A549 (cell line): ENCODE results near the gene TSR3. TPM values are rescaled to one million over a fixed set of nuclear protein-coding genes. Genes with fewer than 3 reads are reported as not detected.

Experiments used
- ATAC-seq, 2 experiments: fragments of 200-7000 bp in 1 of 2; fragments of >200 bp in 1 of 2; cut with Nextera tagmentation in 1 of 2; cut with Tn5 transposase in 1 of 2; 3 replicates each; pipeline versions ENCODE4 v1.8.0 to v1.9.1; 2018 to 2020; ENCODE audit warnings: mild to moderate bottlenecking in 1 of 2, moderate library complexity in 1 of 2
- CTCF ChIA-PET: fragments of 300-600 bp; sonication (Branson Sonifier 250); formaldehyde crosslinking; extraction: SDS; loops from one replicate; lab custom pipeline; 2021; ENCODE audit warnings: antibody characterized with exemption, inconsistent platforms; lab: Yijun Ruan, JAX
- POLR2A ChIA-PET: fragments of 350-600 bp; formaldehyde crosslinking; extraction: SDS; loops from one replicate; lab custom pipeline; 2021; ENCODE audit warnings: antibody characterized with exemption, inconsistent platforms; lab: Yijun Ruan, JAX
- DNase-seq, 2 experiments: peaks; one replicate each; pipeline versions ENCODE4 v3.0.0 to v3.0.0-alpha.2; 2011 to 2016; ENCODE audit warnings: low read depth in 1 of 2, low spot score in 1 of 2
- FAIRE-seq: peaks from 2 replicates; lab custom pipeline; 2011; peaks lifted over from hg19 to GRCh38; lab: Jason Lieb, UNC
- H3K27ac ChIP-seq, 2 experiments: fragments of >200 bp; sonication (Bioruptor Twin); formaldehyde crosslinking; 3 replicates each; pipeline ENCODE4 v1.5.1; 2016 to 2017
- H3K4me1 ChIP-seq: fragments of >200 bp; sonication (Bioruptor Twin); formaldehyde crosslinking; 3 replicates; pipeline ENCODE4 v1.6.1; 2016
- H3K4me2 ChIP-seq: fragments of >200 bp; sonication (Bioruptor Twin); formaldehyde crosslinking; 3 replicates; pipeline ENCODE4 v1.6.1; 2016
- H3K4me3 ChIP-seq: fragments of >200 bp; sonication (Bioruptor Twin); formaldehyde crosslinking; 3 replicates; pipeline ENCODE4 v1.5.1; 2016
- H3K9me3 ChIP-seq: fragments of >200 bp; sonication (Bioruptor Twin); formaldehyde crosslinking; 3 replicates; pipeline ENCODE4 v1.6.1; 2016
- CBX8 ChIP-seq: fragments of 200-600 bp; sonication (generic); IDR thresholded peaks from 2 replicates; pipeline ENCODE4 v1.6.1; 2016
- CHD2 ChIP-seq: fragments of 150-350 bp; IDR thresholded peaks from 2 replicates; pipeline ENCODE4 v1.6.1; 2014; ENCODE audit warnings: low read length; ENCODE audit not compliant: partially characterized antibody
- CHD4 ChIP-seq: fragments of 200-600 bp; sonication (generic); IDR thresholded peaks from 2 replicates; pipeline ENCODE4 v1.6.1; 2016; ENCODE audit warnings: antibody characterized with exemption, mild to moderate bottlenecking, borderline replicate concordance
- EHF ChIP-seq: fragments of 250-450 bp; sonication (Bioruptor Pico); IDR thresholded peaks from 2 replicates; pipeline ENCODE4 v1.5.0; 2020; ENCODE audit warnings: mild to moderate bottlenecking
- EHMT2 ChIP-seq: fragments of 200-600 bp; sonication (generic); IDR thresholded peaks from 2 replicates; pipeline ENCODE4 v1.6.1; 2016; ENCODE audit warnings: antibody characterized with exemption, low read depth, mild to moderate bottlenecking, moderate library complexity
- EP300 ChIP-seq, 2 experiments: fragments of >200 bp; sonication (Bioruptor Twin); formaldehyde crosslinking; IDR thresholded peaks; 2 replicates in 1 of 2; 3 replicates in 1 of 2; pipeline ENCODE4 v1.6.1; 2016 to 2017
- HDAC2 ChIP-seq: fragments of 200-600 bp; sonication (generic); IDR thresholded peaks from 2 replicates; pipeline ENCODE4 v1.6.1; 2016
- HOXB5 ChIP-seq: fragments of 250-450 bp; sonication (Bioruptor Pico); IDR thresholded peaks from 2 replicates; pipeline ENCODE4 v1.5.0; 2020; ENCODE audit warnings: mild to moderate bottlenecking, moderate library complexity
- JUN ChIP-seq, 2 experiments: fragments of >200 bp; sonication (Bioruptor Twin); formaldehyde crosslinking; IDR thresholded peaks; 2 replicates in 1 of 2; 3 replicates in 1 of 2; pipeline ENCODE4 v1.6.1; 2016 to 2017
- KDM1A ChIP-seq: fragments of 200-600 bp; sonication (generic); IDR thresholded peaks from 2 replicates; pipeline ENCODE4 v1.6.1; 2016; ENCODE audit warnings: low read depth, mild to moderate bottlenecking
- NR3C1 ChIP-seq: fragments of >200 bp; sonication (Bioruptor Twin); formaldehyde crosslinking; IDR thresholded peaks from 3 replicates; pipeline ENCODE4 v1.6.1; 2017
- RAD21 ChIP-seq, 2 experiments: fragments of >200 bp in 1 of 2; sonication (Bioruptor Twin) in 1 of 2; formaldehyde crosslinking in 1 of 2; IDR thresholded peaks in 1 of 2; conservative IDR thresholded peaks in 1 of 2; 2 replicates in 1 of 2; 3 replicates in 1 of 2; pipeline ENCODE4 v1.6.1; 2012 to 2018; ENCODE audit warnings: inconsistent platforms in 1 of 2
- SMC3 ChIP-seq: fragments of >200 bp; sonication (Bioruptor Twin); formaldehyde crosslinking; IDR thresholded peaks from 3 replicates; pipeline ENCODE4 v1.6.1; 2018; ENCODE audit warnings: inconsistent platforms
- SREBF2 ChIP-seq: fragments of 450-650 bp; IDR thresholded peaks from 2 replicates; pipeline ENCODE4 v1.6.1; 2014; ENCODE audit warnings: mild to moderate bottlenecking, moderate library complexity
- TFCP2L1 ChIP-seq: fragments of 250-450 bp; sonication (Bioruptor Pico); IDR thresholded peaks from 2 replicates; pipeline ENCODE4 v1.5.0; 2021; ENCODE audit warnings: mild to moderate bottlenecking
- ZFP36 ChIP-seq: fragments of 450-650 bp; IDR thresholded peaks from 2 replicates; pipeline ENCODE4 v1.6.1; 2014; ENCODE audit warnings: borderline replicate concordance; ENCODE audit not compliant: partially characterized antibody
- ZSCAN20 ChIP-seq: fragments of 250-450 bp; sonication (Bioruptor Pico); IDR thresholded peaks from 2 replicates; pipeline ENCODE4 v1.8.0; 2022; ENCODE audit warnings: mild to moderate bottlenecking, moderate library complexity
- WGBS: methylation state at CpG from one replicate; pipeline ENCODE4 v1.1.6; 2017; ENCODE audit errors: missing lambda C conversion rate; 5-methylcytosine and 5-hydroxymethylcytosine counted together
- polyA plus RNA-seq, 4 experiments: library from polyadenylated mRNA; depleted of rRNA in 3 of 4; stranded (reverse); fragments of >200 nt; fragmentation: RNase III in 1 of 4; extraction: RNeasy Plus Mini Kit Qiagen cat#74134 plus additional on column Dnase treatment in 1 of 4; gene quantifications; 2 replicates in 3 of 4; 3 replicates in 1 of 4; pipeline ENCODE4 v1.2.3, GENCODE V29; 2011 to 2017
- TF ChIP-seq, protein P1 (sequence below): fragments of 450-650 bp; IDR thresholded peaks from 2 replicates; pipeline ENCODE4 v1.6.1; 2014; ENCODE audit warnings: antibody characterized with exemption
- TF ChIP-seq, protein P2 (sequence below): fragments of >200 bp; sonication (Bioruptor Twin); formaldehyde crosslinking; IDR thresholded peaks from 3 replicates; pipeline ENCODE4 v1.5.1; 2016
- TF ChIP-seq, protein P3 (sequence below): fragments of 150-350 bp; IDR thresholded peaks from 2 replicates; pipeline ENCODE4 v1.6.1; 2014; ENCODE audit warnings: low read depth, mild to moderate bottlenecking, low read length
- TF ChIP-seq, protein P4 (sequence below): IDR thresholded peaks from 2 replicates; pipeline ENCODE4 v1.6.1; 2012; ENCODE audit warnings: low read depth, borderline replicate concordance

Gene TSR3
- polyA plus RNA-seq, 2 of the 4 experiments (the other 2 are of a cell fraction): 32.6 to 52.3 TPM

DNA sequence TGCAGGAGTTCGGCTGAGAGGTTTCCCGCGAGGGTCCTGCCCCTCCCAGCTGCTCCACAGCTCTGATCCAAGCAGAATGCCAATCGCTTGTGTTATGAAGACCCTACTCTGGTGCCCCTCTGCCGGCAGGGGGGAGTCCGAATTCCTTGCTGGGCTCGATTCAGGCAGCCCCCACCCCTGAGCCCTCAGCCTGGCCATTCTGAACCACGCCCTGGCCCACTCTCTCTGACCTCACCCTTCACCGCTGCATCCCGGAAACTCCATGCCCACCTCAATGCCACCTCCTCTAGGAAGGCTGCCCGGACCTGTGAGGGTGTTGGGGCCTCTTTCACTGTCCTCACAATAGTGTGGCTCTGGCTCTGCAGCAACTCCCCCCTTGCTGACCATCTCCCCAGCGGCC lies 50.1 kb downstream of the TSR3 start:
- ChIA-PET POLR2A (interaction anchor here (1.5 kb wide), 1 partner anchor 8 kb away, joined by 4 read pairs; the partner anchor contains the start of gene UBE2I), CTCF (interaction anchor here (0.6 to 4.5 kb wide), 23 partner anchors 11 to 456 kb away, joined by 3 to 22 read pairs (median 4); no protein-coding TSS in a partner anchor)
- Histone ChIP-seq H3K4me3 (no peak overlapping the region), H3K4me2 (peak overlapping the region; percentile 76), H3K4me1 (peaks cover 28% of the 10 kb centered on the region), H3K27ac (peak overlapping the region; percentile 58 to 89; a peak in 4 of 6 replicates), H3K9me3 (no peaks in the 10 kb centered on the region)
- DNase-seq (no peak), FAIRE-seq (no peak), ATAC-seq (no peak)
- no peak for TF ChIP-seq KDM1A
- no peak for TF ChIP-seq SREBF2
- TF ChIP-seq, protein P1, sequence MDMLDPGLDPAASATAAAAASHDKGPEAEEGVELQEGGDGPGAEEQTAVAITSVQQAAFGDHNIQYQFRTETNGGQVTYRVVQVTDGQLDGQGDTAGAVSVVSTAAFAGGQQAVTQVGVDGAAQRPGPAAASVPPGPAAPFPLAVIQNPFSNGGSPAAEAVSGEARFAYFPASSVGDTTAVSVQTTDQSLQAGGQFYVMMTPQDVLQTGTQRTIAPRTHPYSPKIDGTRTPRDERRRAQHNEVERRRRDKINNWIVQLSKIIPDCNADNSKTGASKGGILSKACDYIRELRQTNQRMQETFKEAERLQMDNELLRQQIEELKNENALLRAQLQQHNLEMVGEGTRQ: no peak
- WGBS: 76% methylated on average over 12 of the region's 12 CpGs

DNA sequence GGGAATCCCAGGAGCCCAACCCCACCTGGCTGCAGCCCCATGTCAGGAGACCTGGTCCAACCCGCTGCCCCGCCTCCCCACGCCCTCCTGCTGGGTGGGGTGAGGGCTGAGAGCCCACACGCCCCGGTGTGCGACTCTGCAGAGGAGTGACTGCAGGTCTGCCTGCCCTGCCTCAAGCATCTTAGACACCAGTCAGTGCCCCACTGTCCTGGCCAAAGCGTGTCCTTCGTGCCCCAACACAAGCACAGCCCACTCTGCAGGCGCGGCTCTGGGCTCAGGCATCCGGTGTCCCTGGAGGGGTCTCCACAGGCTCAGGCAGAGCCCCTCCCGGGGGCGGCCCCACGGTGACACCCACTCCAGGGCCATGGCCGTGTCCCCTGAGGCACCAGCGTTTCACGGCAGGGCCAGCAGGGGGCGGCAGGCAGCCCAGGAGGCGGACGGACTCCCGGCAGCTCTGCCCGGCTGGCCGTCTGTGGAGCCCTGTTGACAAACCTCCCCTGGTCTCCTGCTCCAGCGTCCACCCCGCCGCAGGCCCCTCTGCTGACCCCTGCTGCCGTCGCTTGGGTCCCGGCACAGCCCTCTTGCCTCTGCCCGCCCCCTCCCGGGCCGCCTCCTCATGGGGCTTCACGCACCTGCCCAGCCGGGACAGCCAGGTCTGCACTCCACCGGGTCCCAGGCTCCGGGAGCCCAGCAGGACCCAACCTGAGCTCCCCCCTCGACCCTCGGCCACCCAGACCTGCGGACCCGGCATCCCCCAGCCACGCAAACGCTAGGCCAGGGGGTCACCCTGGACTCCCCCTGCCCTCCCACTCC lies 50.8 kb downstream of the TSR3 start:
- TF ChIP-seq, protein P2, sequence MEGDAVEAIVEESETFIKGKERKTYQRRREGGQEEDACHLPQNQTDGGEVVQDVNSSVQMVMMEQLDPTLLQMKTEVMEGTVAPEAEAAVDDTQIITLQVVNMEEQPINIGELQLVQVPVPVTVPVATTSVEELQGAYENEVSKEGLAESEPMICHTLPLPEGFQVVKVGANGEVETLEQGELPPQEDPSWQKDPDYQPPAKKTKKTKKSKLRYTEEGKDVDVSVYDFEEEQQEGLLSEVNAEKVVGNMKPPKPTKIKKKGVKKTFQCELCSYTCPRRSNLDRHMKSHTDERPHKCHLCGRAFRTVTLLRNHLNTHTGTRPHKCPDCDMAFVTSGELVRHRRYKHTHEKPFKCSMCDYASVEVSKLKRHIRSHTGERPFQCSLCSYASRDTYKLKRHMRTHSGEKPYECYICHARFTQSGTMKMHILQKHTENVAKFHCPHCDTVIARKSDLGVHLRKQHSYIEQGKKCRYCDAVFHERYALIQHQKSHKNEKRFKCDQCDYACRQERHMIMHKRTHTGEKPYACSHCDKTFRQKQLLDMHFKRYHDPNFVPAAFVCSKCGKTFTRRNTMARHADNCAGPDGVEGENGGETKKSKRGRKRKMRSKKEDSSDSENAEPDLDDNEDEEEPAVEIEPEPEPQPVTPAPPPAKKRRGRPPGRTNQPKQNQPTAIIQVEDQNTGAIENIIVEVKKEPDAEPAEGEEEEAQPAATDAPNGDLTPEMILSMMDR: peak; percentile 78
- TF ChIP-seq RAD21 (conservative IDR thresholded peaks at IDR 0.05 in 1 of 2, IDR thresholded peaks at IDR 0.05 in 1 of 2): peak; percentile 38 to 51; a peak in 3 of 5 replicates
- peak; percentile 56 for TF ChIP-seq SMC3
- TF ChIP-seq HOXB5 (CRISPR knock-in tag): 0 out of 2 replicates have a peak, but pooled peaks have one; percentile 46
- TF ChIP-seq TFCP2L1: peak; percentile 41; the same call in 1 of the 2 replicates
- no peak for TF ChIP-seq CHD2
- TF ChIP-seq HDAC2: no peak
- TF ChIP-seq ZFP36: no peak
- CTCF ChIA-PET: interaction anchor here (0.6 to 4.5 kb wide), 24 partner anchors 10 to 455 kb away, joined by 3 to 22 read pairs (median 4); no protein-coding TSS in a partner anchor
- Histone ChIP-seq H3K9me3 (no peaks in the 10 kb centered on the region), H3K4me1 (peaks cover 28% of the 10 kb centered on the region), H3K4me2 (peak overlapping the region; percentile 76), H3K4me3 (peak overlapping the region; percentile 27; the same call in 1 of the 3 replicates), H3K27ac (peak overlapping the region; percentile 58 to 89; a peak in 5 of 6 replicates)
- FAIRE-seq: no peak
- WGBS: 7% methylated on average over 21 of the region's 42 CpGs
- DNase-seq: peak; percentile 63 to 88
- POLR2A ChIA-PET: interaction anchor here (0.6 to 1.5 kb wide), 2 partner anchors 9 to 120 kb away, joined by 3 to 4 read pairs; partner anchors contain the start of genes UBE2I and UQCC4
- peak; percentile 87 to 94 for ATAC-seq

- Histone ChIP-seq H3K27ac (no peak overlapping the region), H3K4me1 (peaks cover 28% of the 10 kb centered on the region), H3K4me3 (no peak overlapping the region), H3K9me3 (no peaks in the 10 kb centered on the region), H3K4me2 (no peak overlapping the region)
- FAIRE-seq (no peak), ATAC-seq (no peak), DNase-seq (no peak)
- POLR2A ChIA-PET: interaction anchor here (1.5 kb wide), 1 partner anchor 10 kb away, joined by 4 read pairs; the partner anchor contains the start of gene UBE2I
- WGBS: 75% methylated on average over 12 of the region's 12 CpGs
- TF ChIP-seq EP300 (IDR thresholded peaks at IDR 0.05): no peak
- TF ChIP-seq EHF (CRISPR knock-in tag): no peak
- TF ChIP-seq NR3C1: no peak
- TF ChIP-seq CHD4: no peak
- TF ChIP-seq, protein P3, sequence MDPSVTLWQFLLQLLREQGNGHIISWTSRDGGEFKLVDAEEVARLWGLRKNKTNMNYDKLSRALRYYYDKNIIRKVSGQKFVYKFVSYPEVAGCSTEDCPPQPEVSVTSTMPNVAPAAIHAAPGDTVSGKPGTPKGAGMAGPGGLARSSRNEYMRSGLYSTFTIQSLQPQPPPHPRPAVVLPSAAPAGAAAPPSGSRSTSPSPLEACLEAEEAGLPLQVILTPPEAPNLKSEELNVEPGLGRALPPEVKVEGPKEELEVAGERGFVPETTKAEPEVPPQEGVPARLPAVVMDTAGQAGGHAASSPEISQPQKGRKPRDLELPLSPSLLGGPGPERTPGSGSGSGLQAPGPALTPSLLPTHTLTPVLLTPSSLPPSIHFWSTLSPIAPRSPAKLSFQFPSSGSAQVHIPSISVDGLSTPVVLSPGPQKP: no peak
- TF ChIP-seq EHMT2: no peak
- TF ChIP-seq ZSCAN20 (CRISPR knock-in tag): no peak
- TF ChIP-seq CBX8: no peak
- TF ChIP-seq CHD2: no peak
- no peak for TF ChIP-seq JUN (IDR thresholded peaks at IDR 0.05)
- no peak for TF ChIP-seq HOXB5 (CRISPR knock-in tag)
- TF ChIP-seq, protein P4, sequence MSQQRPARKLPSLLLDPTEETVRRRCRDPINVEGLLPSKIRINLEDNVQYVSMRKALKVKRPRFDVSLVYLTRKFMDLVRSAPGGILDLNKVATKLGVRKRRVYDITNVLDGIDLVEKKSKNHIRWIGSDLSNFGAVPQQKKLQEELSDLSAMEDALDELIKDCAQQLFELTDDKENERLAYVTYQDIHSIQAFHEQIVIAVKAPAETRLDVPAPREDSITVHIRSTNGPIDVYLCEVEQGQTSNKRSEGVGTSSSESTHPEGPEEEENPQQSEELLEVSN: no peak
- CTCF ChIA-PET: interaction anchor here (1.0 to 4.5 kb wide), 11 partner anchors 9 to 196 kb away, joined by 3 to 22 read pairs (median 13); no protein-coding TSS in a partner anchor
Observed at GRCh38 chr16:1299868-1300203, 51.8 kb downstream of the TSR3 start.
